ENCODE measurements around the gene PBX2. TPM values are rescaled to one million over a fixed set of nuclear protein-coding genes. Genes with fewer than 3 reads are reported as not detected.

The PBX2 gene
- total RNA-seq, 3 donors from 2014 or later = 32.3 to 61.6 (median 48.5) TPM

GRCh38 chr6:32168350-32168749, 21.7 kb downstream of the PBX2 start:
- no peaks in the 10 kb centered on the region for H3K27me3 ChIP-seq
- no peaks in the 10 kb centered on the region for H3K9me3 ChIP-seq
- no peak for DNase-seq (ENCODE audit: low spot score in 2 of 2)
- TF ChIP-seq CTCF (IDR thresholded peaks at IDR 0.05) = no peak
- TF ChIP-seq POLR2A (IDR thresholded peaks at IDR 0.05) = no peak
- TF ChIP-seq POLR2AphosphoS5 (IDR thresholded peaks at IDR 0.05) = no peak
- H3K4me1 ChIP-seq = peaks cover 0 to 3% of the 10 kb centered on the region in 2 donors
- H3K27ac ChIP-seq = peak overlapping the region in 1 of 2 donors; percentile 12
- no peak overlapping the region for H3K4me3 ChIP-seq
- intact Hi-C loops (cut with DNase I; ENCODE audit: low total_unique reads) = loop anchor here (5.0 kb wide), 1 partner anchor 1399 kb away; no protein-coding TSS in a partner anchor
- no peaks in the 10 kb centered on the region for H3K36me3 ChIP-seq

- Histone ChIP-seq H3K4me1 (no peaks in the 10 kb centered on the region), H3K9me3 (no peaks in the 10 kb centered on the region), H3K27ac (peak overlapping the region; percentile 18 to 38), H3K27me3 (no peaks in the 10 kb centered on the region), H3K4me3 (no peak overlapping the region), H3K36me3 (no peaks in the 10 kb centered on the region)
- no peak for TF ChIP-seq POLR2A (IDR thresholded peaks at IDR 0.05)
- no peak for TF ChIP-seq POLR2AphosphoS5 (IDR thresholded peaks at IDR 0.05)
- no peak for TF ChIP-seq CTCF (IDR thresholded peaks at IDR 0.05)
- intact Hi-C loops (cut with DNase I; ENCODE audit: low total_unique reads) = loop anchor here (5.0 kb wide), 1 partner anchor 1399 kb away; no protein-coding TSS in a partner anchor
- no peak for DNase-seq (ENCODE audit: low spot score in 2 of 2)
Observed at GRCh38 chr6:32167761-32168262, 22.2 kb downstream of the PBX2 start.

GRCh38 chr6:32167154-32167760, 22.7 kb downstream of the PBX2 start:
- H3K4me1 ChIP-seq = no peaks in the 10 kb centered on the region
- H3K4me3 ChIP-seq = no peak overlapping the region
- intact Hi-C loops (cut with DNase I; ENCODE audit: low total_unique reads) = loop anchor here (5.0 kb wide), 1 partner anchor 1400 kb away; no protein-coding TSS in a partner anchor
- H3K36me3 ChIP-seq = no peaks in the 10 kb centered on the region
- TF ChIP-seq CTCF (IDR thresholded peaks at IDR 0.05) (no peak), POLR2A (IDR thresholded peaks at IDR 0.05) (no peak), POLR2AphosphoS5 (IDR thresholded peaks at IDR 0.05) (no peak)
- H3K27ac ChIP-seq = peak overlapping the region; percentile 18 to 38
- no peaks in the 10 kb centered on the region for H3K9me3 ChIP-seq
- DNase-seq (ENCODE audit: low spot score in 2 of 2) = no peak
- H3K27me3 ChIP-seq = no peaks in the 10 kb centered on the region

GRCh38 chr6:32166411-32167061, 23.5 kb downstream of the PBX2 start:
- intact Hi-C loops (cut with DNase I; ENCODE audit: low total_unique reads) = loop anchor here (5.0 kb wide), 1 partner anchor 1401 kb away; no protein-coding TSS in a partner anchor
- H3K27ac ChIP-seq = peak overlapping the region; percentile 18 to 38
- no peaks in the 10 kb centered on the region for H3K4me1 ChIP-seq
- no peaks in the 10 kb centered on the region for H3K9me3 ChIP-seq
- H3K27me3 ChIP-seq = no peaks in the 10 kb centered on the region
- no peaks in the 10 kb centered on the region for H3K36me3 ChIP-seq
- DNase-seq (ENCODE audit: low spot score in 2 of 2) = no peak
- TF ChIP-seq POLR2A (IDR thresholded peaks at IDR 0.05) (no peak), POLR2AphosphoS5 (IDR thresholded peaks at IDR 0.05) (no peak), CTCF (IDR thresholded peaks at IDR 0.05) (no peak)
- no peak overlapping the region for H3K4me3 ChIP-seq

GRCh38 chr6:32164295-32164694, 25.7 kb downstream of the PBX2 start, which contains the start of gene EGFL8:
Gene EGFL8, plus strand, starts transcription at chr6:32164595. Its CDS starts 1,571 bp downstream, at chr6:32166166.
- Histone ChIP-seq H3K27ac (peak within 1 kb of the TSS; percentile 2 to 61), H3K9me3 (no peaks in the 10 kb centered on the region), H3K27me3 (no peaks in the 10 kb centered on the region), H3K36me3 (no peaks in the 10 kb centered on the region), H3K4me3 (no peak within 1 kb of the TSS), H3K4me1 (no peaks in the 10 kb centered on the region)
- no peak for DNase-seq (ENCODE audit: low spot score in 2 of 2)
- intact Hi-C loops (cut with DNase I; ENCODE audit: low total_unique reads) = no loop called here
- TF ChIP-seq CTCF (IDR thresholded peaks at IDR 0.05) (no peak), POLR2A (IDR thresholded peaks at IDR 0.05) (no peak), POLR2AphosphoS5 (IDR thresholded peaks at IDR 0.05) (no peak)

Data from breast epithelium (tissue), 4 donors.